ENCODE data around the gene GP1BA.
A peak's percentile ranks its signal among the peaks of the same experiment; 100 is the strongest.

GP1BA gene

GRCh38 chr17:4941319-4941610, 9.2 kb downstream of the GP1BA start:
- peak overlapping the region; percentile 96 for H3K27ac ChIP-seq
- peaks cover 73 to 80% of the 10 kb centered on the region in 2 experiments for H3K4me1 ChIP-seq (ENCODE audit: control insufficient read depth in 1 of 2, insufficient read depth in 1 of 2, low read depth in 1 of 2, low read length in 1 of 2)
- H3K27me3 ChIP-seq = no peaks in the 10 kb centered on the region
- peaks cover 54% of the 10 kb centered on the region for H3K36me3 ChIP-seq
- H3K9me3 ChIP-seq = no peaks in the 10 kb centered on the region
- TF ChIP-seq, protein P1, sequence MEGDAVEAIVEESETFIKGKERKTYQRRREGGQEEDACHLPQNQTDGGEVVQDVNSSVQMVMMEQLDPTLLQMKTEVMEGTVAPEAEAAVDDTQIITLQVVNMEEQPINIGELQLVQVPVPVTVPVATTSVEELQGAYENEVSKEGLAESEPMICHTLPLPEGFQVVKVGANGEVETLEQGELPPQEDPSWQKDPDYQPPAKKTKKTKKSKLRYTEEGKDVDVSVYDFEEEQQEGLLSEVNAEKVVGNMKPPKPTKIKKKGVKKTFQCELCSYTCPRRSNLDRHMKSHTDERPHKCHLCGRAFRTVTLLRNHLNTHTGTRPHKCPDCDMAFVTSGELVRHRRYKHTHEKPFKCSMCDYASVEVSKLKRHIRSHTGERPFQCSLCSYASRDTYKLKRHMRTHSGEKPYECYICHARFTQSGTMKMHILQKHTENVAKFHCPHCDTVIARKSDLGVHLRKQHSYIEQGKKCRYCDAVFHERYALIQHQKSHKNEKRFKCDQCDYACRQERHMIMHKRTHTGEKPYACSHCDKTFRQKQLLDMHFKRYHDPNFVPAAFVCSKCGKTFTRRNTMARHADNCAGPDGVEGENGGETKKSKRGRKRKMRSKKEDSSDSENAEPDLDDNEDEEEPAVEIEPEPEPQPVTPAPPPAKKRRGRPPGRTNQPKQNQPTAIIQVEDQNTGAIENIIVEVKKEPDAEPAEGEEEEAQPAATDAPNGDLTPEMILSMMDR (IDR thresholded peaks at IDR 0.05) = no peak
- peak overlapping the region; percentile 83 to 99 for H3K4me3 ChIP-seq (ENCODE audit: low read depth in 1 of 2, low read length in 1 of 2)

DNA sequence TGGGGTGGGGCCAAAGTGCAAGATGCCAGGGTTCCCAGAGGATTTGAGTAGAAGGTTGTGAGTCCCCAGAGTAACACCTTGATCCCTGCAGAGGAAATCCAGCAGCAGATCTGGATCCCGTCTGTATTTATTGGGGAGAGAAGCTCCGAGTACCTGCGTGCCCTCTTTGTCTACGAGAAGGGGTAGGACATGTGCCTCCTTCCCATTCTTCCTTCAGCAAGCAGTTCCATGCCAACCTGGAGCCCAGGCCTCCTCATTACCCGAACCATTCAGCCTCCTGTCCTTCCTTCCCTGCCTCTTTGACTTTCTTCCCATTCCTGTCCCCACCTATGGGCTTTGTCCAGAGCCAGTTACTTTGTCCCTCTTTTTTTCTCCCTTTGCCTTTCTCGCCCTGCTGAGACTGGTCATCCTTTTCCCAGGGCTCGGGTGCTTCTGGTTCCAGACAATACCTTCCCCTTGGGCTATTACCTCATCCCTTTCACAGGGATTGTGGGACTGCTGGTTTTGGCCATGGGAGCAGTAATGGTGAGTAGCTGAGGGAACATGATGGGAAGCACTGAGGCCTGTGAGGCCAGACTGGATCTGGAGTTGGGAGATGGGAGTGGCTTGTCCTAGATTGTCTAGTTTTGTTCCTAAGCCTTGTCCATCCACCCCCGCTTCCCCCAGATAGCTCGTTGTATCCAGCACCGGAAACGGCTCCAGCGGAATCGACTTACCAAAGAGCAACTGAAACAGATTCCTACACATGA, 10.9 kb downstream of the GP1BA start:
- no peaks in the 10 kb centered on the region for H3K27me3 ChIP-seq
- peak overlapping the region; percentile 99 for H3K4me3 ChIP-seq (ENCODE audit: low read depth in 1 of 2, low read length in 1 of 2)
- TF ChIP-seq, protein P1 (IDR thresholded peaks at IDR 0.05) = no peak
- H3K9me3 ChIP-seq = no peaks in the 10 kb centered on the region
- peaks cover 46% of the 10 kb centered on the region for H3K36me3 ChIP-seq
- H3K4me1 ChIP-seq (ENCODE audit: control insufficient read depth in 1 of 2, insufficient read depth in 1 of 2, low read depth in 1 of 2, low read length in 1 of 2) = peaks cover 82 to 93% of the 10 kb centered on the region in 2 experiments
- peak overlapping the region; percentile 96 for H3K27ac ChIP-seq

DNA sequence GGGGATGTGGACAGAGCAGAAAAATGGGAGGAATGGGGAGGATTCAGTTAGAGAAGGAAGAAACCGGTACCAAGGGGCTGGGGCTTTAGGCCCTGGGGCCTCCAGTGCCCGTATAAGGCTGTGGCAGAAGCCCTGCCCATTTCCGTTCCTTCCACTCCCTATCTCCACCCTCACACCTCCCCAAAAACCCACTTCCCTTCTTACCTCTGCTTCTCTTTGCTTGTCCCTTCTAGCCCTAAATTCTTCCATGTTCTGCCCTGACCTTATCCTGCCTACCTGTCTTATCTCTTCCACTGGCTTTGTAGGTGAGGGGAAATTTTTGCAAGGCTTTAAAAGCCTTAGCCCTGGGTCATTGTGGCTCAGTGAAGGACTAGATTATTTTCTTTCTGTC, 12.1 kb downstream of the GP1BA start:
- peaks cover 78 to 91% of the 10 kb centered on the region in 2 experiments for H3K4me1 ChIP-seq (ENCODE audit: control insufficient read depth in 1 of 2, insufficient read depth in 1 of 2, low read depth in 1 of 2, low read length in 1 of 2)
- peaks cover 39% of the 10 kb centered on the region for H3K36me3 ChIP-seq
- H3K4me3 ChIP-seq (ENCODE audit: low read depth in 1 of 2, low read length in 1 of 2) = peak overlapping the region; percentile 99
- TF ChIP-seq, protein P1 (IDR thresholded peaks at IDR 0.05) = no peak
- no peaks in the 10 kb centered on the region for H3K9me3 ChIP-seq
- H3K27ac ChIP-seq = peak overlapping the region; percentile 96
- H3K27me3 ChIP-seq = no peaks in the 10 kb centered on the region

DNA sequence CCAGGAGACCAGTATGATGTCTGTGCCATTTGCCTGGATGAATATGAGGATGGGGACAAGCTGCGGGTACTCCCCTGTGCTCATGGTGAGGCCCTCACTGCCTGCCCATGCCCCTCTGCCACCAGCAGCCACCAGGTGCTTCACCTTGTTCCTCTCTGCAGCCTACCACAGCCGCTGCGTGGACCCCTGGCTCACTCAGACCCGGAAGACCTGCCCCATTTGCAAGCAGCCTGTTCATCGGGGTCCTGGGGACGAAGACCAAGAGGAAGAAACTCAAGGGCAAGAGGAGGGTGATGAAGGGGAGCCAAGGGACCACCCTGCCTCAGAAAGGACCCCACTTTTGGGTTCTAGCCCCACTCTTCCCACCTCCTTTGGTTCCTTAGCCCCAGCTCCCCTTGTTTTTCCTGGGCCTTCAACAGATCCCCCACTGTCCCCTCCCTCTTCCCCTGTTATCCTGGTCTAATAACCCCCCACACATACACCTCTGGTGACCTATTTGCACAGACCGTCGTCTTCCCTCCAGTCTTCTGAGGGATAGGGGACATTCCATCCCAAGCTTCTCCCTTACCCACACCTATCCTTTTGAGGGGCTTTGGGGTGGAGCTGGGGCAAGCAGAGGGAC, 12.6 kb downstream of the GP1BA start:
- Histone ChIP-seq H3K4me1 (ENCODE audit: control insufficient read depth in 1 of 2, insufficient read depth in 1 of 2, low read depth in 1 of 2, low read length in 1 of 2) (peaks cover 74 to 91% of the 10 kb centered on the region in 2 experiments), H3K4me3 (ENCODE audit: low read depth in 1 of 2, low read length in 1 of 2) (peak overlapping the region; percentile 99), H3K27ac (peak overlapping the region; percentile 96), H3K27me3 (no peaks in the 10 kb centered on the region), H3K36me3 (peaks cover 39% of the 10 kb centered on the region), H3K9me3 (no peaks in the 10 kb centered on the region)
- TF ChIP-seq, protein P1 (IDR thresholded peaks at IDR 0.05) = no peak

DNA sequence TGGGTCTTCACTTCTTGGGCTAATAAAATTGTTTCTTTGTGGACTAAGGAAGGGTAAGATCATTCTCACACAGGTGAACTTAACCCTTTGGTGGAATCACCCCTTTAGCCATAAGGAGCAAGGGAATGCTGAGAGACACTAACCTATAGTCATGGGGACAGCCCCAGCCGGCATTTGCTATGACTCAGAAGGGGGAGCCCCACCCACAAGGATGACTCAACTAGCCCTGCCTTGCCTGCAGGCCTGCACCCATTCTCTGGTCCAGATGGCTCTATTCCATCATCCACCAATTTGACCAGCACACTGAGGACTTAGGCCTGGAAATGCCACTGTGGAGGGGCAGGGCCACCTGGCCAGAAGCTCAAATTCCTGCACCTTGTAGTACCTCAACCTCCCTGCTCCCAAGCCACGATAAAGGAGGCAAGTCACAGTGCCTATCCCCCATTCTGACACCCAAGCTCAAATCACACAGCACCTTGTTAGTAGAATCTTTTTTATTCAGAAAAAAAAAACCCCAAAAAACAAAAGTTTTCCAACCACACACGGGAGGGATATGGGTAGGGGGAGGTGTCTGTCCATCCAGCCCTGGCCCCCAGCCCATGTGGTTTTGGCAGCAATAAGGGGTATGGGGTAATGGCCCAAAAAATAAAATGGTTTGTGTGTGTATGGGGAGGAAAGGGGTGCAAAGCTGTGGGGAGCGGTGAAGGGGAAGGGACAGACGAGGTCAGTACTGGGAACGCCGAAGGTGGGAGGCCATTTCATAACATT, 13.3 kb downstream of the GP1BA start:
- no peaks in the 10 kb centered on the region for H3K9me3 ChIP-seq
- peak overlapping the region; percentile 96 for H3K27ac ChIP-seq
- H3K27me3 ChIP-seq = no peaks in the 10 kb centered on the region
- peak overlapping the region; percentile 99 for H3K4me3 ChIP-seq (ENCODE audit: low read depth in 1 of 2, low read length in 1 of 2)
- TF ChIP-seq, protein P1 (IDR thresholded peaks at IDR 0.05) = no peak
- peaks cover 78 to 91% of the 10 kb centered on the region in 2 experiments for H3K4me1 ChIP-seq (ENCODE audit: control insufficient read depth in 1 of 2, insufficient read depth in 1 of 2, low read depth in 1 of 2, low read length in 1 of 2)
- peaks cover 39% of the 10 kb centered on the region for H3K36me3 ChIP-seq
